Cardiac fibroblast (primary cell): ENCODE results near the gene PDPN.
A peak's percentile ranks its signal among the peaks of the same experiment; 100 is the strongest.

Experiments
- DNase-seq, 2 donors: peaks; one replicate each; pipeline versions ENCODE4 v3.0.0 to v3.0.0-alpha.2; 2010; ENCODE audit warnings: low read depth in 2 of 2
- H3K4me3 ChIP-seq, 2 donors: replicated peaks in 1 of 2; 1 replicate in 1 of 2; 2 replicates in 1 of 2; pipeline ENCODE4 v1.5.1; 2011; ENCODE audit warnings: low read depth in 2 of 2, low read length in 2 of 2, mild to moderate bottlenecking in 2 of 2, moderate library complexity in 1 of 2
- TF ChIP-seq, protein P1 (sequence below): IDR thresholded peaks from one replicate; pipeline ENCODE4 v1.5.1; 2011; ENCODE audit warnings: low read depth, mild to moderate bottlenecking, low read length, inconsistent platforms

Gene PDPN

DNA sequence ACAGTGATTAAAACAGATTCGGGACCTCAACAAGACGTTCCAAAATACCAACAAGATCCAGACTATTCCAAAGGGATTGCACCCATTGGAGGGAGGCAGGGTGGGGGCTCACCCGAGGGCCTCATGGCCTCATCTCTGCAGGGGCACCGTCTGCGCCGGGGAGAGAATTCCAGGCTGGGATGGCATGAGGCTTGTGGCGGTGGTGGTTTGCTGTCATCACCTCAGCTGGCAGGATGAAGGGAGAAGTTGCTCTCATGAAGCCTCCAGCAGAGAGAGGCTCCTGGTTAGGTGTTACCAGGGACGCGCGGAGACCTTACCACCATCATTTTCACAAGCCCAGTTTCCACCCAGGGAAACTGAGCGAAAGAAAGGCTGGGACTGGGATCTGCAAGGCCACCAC, 6.7 kb upstream of the PDPN start:
- no peak overlapping the region for H3K4me3 ChIP-seq
- TF ChIP-seq, protein P1, sequence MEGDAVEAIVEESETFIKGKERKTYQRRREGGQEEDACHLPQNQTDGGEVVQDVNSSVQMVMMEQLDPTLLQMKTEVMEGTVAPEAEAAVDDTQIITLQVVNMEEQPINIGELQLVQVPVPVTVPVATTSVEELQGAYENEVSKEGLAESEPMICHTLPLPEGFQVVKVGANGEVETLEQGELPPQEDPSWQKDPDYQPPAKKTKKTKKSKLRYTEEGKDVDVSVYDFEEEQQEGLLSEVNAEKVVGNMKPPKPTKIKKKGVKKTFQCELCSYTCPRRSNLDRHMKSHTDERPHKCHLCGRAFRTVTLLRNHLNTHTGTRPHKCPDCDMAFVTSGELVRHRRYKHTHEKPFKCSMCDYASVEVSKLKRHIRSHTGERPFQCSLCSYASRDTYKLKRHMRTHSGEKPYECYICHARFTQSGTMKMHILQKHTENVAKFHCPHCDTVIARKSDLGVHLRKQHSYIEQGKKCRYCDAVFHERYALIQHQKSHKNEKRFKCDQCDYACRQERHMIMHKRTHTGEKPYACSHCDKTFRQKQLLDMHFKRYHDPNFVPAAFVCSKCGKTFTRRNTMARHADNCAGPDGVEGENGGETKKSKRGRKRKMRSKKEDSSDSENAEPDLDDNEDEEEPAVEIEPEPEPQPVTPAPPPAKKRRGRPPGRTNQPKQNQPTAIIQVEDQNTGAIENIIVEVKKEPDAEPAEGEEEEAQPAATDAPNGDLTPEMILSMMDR = no peak
- no peak for DNase-seq

DNA sequence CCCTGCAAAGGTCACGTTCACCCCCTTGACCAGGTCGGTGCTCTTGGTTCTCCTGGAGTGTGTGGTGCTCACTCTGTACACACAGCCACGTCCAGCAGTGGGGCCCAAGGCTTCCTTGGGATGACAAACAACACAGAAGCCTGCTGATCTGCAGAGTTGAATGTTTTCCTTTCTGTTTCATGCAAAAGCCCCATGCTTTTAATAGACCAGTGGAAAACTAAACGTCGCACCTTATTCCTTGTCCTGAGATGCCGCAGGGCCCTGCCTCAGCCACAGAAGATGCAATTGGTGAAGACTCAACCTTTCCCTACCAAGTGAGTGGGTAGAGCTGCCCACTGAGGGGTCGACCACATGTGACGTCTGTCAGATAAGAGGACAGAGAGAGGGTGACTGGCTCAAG, 5.8 kb upstream of the PDPN start:
- H3K4me3 ChIP-seq = no peak overlapping the region
- DNase-seq = no peak
- TF ChIP-seq, protein P1 = no peak

DNA sequence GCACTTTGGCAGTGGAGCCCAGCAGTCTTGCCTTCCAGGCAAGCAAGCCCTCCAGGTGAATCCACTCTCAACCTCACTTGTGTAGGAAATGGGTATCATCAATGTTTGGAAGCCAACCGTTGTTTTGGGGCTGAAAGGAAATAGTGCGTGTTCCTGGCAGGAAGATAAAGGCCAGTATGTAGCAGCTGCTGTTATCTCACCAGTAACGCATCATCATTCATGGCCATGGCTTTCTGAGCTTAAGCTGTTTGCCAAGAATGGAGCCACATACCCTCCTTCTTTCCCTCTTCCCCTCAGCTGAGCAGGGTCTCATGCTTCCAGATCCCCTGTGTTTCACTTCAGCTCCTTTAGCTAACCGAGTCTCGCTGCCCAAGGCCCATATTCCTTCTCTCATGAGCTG, 2.2 kb upstream of the PDPN start:
- H3K4me3 ChIP-seq = no peak overlapping the region
- DNase-seq = no peak
- TF ChIP-seq, protein P1 = no peak

DNA sequence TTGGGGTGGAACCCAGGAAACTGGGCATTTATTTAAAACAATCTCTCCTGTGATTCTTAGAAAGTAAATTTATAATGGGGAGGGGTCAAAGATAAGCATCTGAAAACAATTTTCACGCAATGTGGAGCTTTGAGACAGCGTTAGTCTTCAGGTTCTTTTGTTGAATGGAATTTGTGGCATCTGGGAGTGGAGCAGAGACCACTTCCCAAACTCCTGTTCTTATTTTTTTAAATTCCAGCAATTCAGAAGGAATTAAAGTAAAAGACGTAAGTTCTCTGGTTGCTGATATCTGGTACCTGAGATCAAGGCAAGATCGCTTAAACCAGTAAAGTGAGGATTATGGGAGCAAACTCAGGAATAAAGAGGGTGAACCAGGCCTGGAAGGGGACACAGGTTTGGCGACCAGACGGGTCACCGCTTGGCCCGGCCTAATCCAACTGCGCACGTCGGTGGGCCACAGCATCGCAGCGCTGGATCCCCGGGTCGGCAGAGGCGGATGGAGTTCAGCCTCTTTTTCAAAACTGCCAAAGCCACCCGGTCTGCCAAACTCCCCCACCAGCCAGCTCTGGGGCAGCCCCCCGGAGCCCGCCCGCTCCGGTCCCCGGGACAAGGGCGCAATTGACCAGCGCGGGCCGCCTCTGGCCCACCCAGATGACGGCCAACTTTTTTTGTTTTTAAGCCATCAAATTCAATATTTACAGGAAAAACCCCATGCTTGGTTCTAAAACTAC, 754 bp upstream of the PDPN start:
- no peak overlapping the region for H3K4me3 ChIP-seq
- TF ChIP-seq, protein P1 = no peak
- no peak for DNase-seq

DNA sequence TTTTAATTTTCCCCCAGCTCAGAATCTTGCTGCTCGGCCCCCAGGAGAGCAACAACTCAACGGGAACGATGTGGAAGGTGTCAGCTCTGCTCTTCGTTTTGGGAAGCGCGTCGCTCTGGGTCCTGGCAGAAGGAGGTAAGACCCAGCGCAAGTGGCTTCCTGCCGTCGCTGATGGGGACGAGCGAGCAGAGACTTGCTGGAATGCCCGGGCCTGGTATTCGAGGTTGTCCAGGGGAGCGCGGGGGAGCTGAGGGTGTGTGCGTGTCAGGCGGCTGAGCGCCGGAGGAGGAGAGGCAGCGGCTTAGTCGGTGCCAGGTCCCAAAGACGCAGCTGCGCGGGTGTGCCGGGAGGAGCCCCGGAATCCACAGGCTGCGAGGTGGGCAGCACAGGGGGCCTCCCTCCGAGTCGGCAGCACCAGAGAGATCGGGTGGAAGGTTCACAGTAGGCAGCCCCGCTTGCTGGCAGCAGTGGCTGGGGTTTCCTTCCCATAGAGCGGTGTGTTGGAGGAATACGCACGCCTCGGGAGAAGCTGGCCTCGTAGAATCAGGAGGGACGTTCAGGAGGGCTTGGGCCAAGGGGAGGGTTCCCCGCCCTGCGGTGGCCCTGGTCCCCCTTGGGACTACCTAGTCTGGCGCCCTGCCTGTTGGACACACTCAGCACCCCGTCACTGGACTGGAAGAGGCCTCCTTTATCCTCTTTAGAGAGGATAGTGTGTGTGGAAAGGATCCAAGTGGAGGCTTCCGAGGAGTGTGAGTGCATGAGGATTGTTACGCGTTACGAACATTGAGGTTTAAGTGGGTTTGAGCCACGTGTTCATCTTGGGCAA, 547 bp downstream of the PDPN start:
- TF ChIP-seq, protein P1 = no peak
- peak overlapping the region; percentile 43 to 58 for H3K4me3 ChIP-seq
- peak; percentile 36 to 72 for DNase-seq

DNA sequence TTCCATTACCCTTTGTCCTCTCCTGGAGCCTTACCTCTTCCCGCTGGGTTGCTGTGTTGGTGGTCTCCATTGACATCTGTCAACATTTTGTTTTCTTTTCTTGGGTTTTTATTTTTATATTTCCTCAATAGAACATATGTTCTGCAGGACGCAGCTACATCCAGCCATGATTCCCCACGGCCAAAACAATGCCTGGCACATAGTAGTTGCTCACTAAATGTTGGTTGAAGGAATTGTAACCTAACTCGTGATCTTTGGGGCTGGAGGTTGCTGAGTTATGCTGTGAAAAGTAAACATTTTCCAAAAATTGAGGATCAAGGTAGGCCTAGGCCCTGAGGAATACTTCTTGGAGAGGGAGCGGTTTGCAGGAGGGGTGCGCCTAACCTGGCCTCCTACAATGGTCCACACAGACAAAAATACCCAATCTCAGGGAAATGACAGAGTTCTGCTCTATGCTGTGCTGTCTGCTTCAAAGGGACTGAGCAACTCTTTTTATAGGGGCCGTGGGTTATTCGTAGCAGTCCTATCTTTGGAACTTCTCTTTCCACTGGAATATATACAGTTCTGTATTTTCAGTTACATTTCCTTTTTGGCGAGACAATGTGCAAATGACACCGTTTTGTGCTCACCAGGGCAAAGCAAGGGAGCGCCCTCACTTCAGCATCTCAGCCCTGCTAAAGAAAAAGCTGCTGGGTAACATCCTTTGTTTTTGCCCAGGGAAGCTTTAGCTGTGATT, 1.4 kb downstream of the PDPN start:
- H3K4me3 ChIP-seq = peak overlapping the region in 1 of 2 donors; percentile 58
- DNase-seq = no peak
- TF ChIP-seq, protein P1 = no peak
